Mucosa of descending colon (tissue), 3 donors: ENCODE data around the gene KAT6B. TPM values are rescaled to one million over a fixed set of nuclear protein-coding genes. Genes with fewer than 3 reads are reported as not detected.

Experiments used
- ATAC-seq: fragments of 200-7000 bp; cut with Tn5 transposase; one replicate; pipeline ENCODE4 v1.9.1; 2020; ENCODE audit warnings: mild to moderate bottlenecking, moderate library complexity
- DNase-seq, 3 donors: peaks; one replicate each; pipeline ENCODE4 v3.0.0-alpha.2; 2020
- H3K36me3 ChIP-seq: fragments of 200-600 bp; one replicate; pipeline ENCODE4 v1.8.0; 2021; ENCODE audit warnings: low read depth, mild to moderate bottlenecking
- H3K4me1 ChIP-seq: fragments of 200-600 bp; one replicate; pipeline ENCODE4 v1.8.0; 2021; ENCODE audit warnings: low read depth, mild to moderate bottlenecking
- H3K4me3 ChIP-seq: fragments of 200-600 bp; one replicate; pipeline ENCODE4 v1.8.0; 2021; ENCODE audit warnings: mild to moderate bottlenecking
- H3K9me3 ChIP-seq: fragments of 200-600 bp; one replicate; pipeline ENCODE4 v1.8.0; 2021; ENCODE audit warnings: mild to moderate bottlenecking
- intact Hi-C, 2 donors: fragments of 100-400 bp; cut with DNase I in 1 of 2; cut with micrococcal nuclease in 1 of 2; formaldehyde crosslinking; loops; one replicate each; pipeline versions ENCODE4 v1.11.0 to v1.11.1; 2022; cut with DNase I, micrococcal nuclease
- total RNA-seq, 3 donors: library from RNA; stranded (reverse); fragmentation: NEBNext Ultra II Directional in 2 of 3; extraction: Animal tissue kit (Norgen Biotek cat#: 25700) in 2 of 3; gene quantifications; one replicate each; pipeline versions ENCODE4 v1.2.1 to v1.2.4, GENCODE V29; 2021 to 2023
- TF ChIP-seq, protein P1 (sequence below): fragments of 200-600 bp; IDR thresholded peaks from one replicate; pipeline ENCODE4 v1.8.0; 2022; ENCODE audit warnings: antibody characterized with exemption, mild to moderate bottlenecking
- donor health status: DM: no; HTN: no; CAD: no; lungs with moderate emphysema.
- donor health status: DM: no; HTN: no; CAD: no.
- donor health status: DM: no; HTN: yes; CAD: no.

Gene KAT6B
- total RNA-seq, 3 donors from 2014 or later = 29.5 to 60.5 (median 39.3) TPM

DNA sequence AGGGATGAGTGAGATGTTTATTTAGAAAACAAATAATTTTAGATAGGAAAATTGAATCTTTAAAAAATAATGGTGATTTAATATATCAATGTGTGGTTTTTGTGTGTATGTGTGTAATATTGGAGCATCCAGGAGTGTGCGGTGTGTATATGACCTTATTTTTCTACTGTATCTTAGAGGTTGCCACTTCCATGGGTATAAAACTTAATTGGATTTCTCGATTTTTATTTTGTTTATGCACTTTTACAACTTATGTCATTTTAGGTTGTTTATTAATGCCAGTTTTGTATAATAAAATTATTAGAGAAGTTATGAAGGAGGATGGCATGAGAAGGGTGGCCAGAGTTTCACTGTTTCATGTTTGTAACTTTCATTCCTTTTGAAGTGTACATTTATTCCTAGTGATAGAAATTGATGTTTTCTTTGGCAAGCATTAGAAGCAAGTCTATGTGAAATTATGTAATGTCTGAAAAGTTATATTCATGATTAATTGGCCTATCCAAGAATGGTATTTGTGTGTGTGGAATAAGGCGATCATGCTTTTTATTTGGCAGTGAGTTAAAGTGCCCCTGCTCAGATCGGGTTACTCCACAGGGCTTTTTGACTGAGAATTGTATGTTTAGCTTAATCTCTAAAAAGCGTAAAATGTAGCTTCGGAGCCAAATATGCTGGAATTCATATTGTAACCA, 110.3 kb downstream of the KAT6B start:
- Histone ChIP-seq H3K4me3 (no peak overlapping the region), H3K4me1 (no peaks in the 10 kb centered on the region), H3K9me3 (no peaks in the 10 kb centered on the region), H3K36me3 (no peaks in the 10 kb centered on the region)
- intact Hi-C loops = no loop called here
- TF ChIP-seq, protein P1, sequence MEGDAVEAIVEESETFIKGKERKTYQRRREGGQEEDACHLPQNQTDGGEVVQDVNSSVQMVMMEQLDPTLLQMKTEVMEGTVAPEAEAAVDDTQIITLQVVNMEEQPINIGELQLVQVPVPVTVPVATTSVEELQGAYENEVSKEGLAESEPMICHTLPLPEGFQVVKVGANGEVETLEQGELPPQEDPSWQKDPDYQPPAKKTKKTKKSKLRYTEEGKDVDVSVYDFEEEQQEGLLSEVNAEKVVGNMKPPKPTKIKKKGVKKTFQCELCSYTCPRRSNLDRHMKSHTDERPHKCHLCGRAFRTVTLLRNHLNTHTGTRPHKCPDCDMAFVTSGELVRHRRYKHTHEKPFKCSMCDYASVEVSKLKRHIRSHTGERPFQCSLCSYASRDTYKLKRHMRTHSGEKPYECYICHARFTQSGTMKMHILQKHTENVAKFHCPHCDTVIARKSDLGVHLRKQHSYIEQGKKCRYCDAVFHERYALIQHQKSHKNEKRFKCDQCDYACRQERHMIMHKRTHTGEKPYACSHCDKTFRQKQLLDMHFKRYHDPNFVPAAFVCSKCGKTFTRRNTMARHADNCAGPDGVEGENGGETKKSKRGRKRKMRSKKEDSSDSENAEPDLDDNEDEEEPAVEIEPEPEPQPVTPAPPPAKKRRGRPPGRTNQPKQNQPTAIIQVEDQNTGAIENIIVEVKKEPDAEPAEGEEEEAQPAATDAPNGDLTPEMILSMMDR = no peak
- DNase-seq = no peak
- ATAC-seq = no peak

- Histone ChIP-seq H3K9me3 (no peaks in the 10 kb centered on the region), H3K4me1 (no peaks in the 10 kb centered on the region), H3K36me3 (no peaks in the 10 kb centered on the region), H3K4me3 (no peak overlapping the region)
- DNase-seq (no peak), ATAC-seq (no peak)
- intact Hi-C loops = no loop called here
- TF ChIP-seq, protein P1 = no peak
These were observed 111.0 kb downstream of the KAT6B start for GRCh38 chr10:74937266-74937856.

GRCh38 chr10:74944205-74944604, 117.8 kb downstream of the KAT6B start:
- no peaks in the 10 kb centered on the region for H3K36me3 ChIP-seq
- intact Hi-C loops = no loop called here
- TF ChIP-seq, protein P1 = no peak
- ATAC-seq = no peak
- peaks cover 22% of the 10 kb centered on the region for H3K4me1 ChIP-seq
- H3K4me3 ChIP-seq = no peak overlapping the region
- no peaks in the 10 kb centered on the region for H3K9me3 ChIP-seq
- DNase-seq = no peak

DNA sequence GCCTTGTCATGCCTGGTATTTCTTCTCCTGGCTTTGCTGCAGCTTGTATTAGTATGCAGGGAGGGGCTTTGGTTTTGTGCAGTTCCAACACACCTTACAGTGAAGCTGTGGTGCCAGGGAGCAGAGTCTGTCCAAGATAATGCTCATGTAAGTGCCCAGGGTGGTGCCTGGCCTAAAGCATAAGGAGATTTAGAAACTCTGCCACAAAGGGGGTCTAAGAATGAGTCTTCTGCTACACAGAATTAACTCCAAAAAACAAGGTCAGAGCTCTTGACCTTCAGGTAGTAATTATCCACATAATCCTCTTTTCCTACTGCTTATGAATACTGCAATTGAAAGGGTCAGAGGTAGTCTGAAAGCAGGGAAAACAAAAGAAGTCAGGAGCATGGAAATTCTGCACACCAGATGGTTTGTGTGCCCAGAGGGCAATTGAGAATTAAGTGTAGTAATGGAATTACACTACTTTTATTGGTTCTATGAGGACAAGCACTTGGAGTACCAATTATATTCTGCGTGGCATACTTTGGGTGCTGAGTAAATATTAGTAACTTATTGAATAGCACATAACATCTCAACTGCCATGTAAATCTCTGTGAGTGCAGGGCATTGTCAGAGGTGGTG, 121.5 kb downstream of the KAT6B start:
- intact Hi-C loops = no loop called here
- Histone ChIP-seq H3K36me3 (no peaks in the 10 kb centered on the region), H3K4me1 (peaks cover 25% of the 10 kb centered on the region), H3K9me3 (no peaks in the 10 kb centered on the region), H3K4me3 (no peak overlapping the region)
- peak in 1 of 3 donors; percentile 21 for DNase-seq
- peak; percentile 73 for ATAC-seq
- TF ChIP-seq, protein P1 = no peak

DNA sequence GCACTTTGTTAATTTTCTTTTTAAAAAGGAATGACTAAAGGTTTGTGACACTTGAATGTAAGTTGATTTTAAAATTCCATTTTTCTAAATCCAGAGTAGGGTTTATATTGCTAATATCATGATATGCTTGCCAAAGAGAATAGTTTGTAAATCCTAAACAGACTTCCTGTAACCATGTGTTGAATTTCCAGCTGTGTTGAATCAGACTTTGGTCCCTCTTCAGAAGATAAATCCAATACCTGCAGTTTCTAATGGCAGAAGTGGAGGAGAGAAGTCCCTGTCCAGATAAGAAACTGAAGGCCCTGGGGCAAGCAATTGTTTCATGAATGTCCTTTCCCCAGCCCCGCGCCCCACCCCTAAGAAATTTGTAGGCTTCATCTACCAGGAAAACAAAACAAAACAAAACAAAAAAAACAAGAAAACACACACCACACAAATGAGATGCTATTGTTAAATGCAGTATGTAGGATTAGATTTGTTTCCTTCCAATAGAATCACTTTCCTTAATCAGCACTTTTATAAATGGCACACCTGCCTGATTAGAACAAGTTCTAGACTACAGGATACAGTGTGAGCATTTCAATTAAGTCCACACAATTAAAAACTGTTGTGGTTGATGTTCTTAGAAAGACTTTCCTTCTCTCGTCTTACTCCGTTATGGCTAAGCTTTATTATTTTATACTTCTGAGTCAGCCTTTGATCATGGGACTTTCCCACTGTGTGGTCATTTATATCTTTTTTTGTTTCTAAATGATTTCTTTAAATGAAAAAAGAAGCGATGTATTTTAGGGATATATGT, 122.8 kb downstream of the KAT6B start:
- peak; percentile 32 for ATAC-seq
- no peak for DNase-seq
- Histone ChIP-seq H3K4me3 (no peak overlapping the region), H3K36me3 (no peaks in the 10 kb centered on the region), H3K9me3 (no peaks in the 10 kb centered on the region), H3K4me1 (peaks cover 25% of the 10 kb centered on the region)
- TF ChIP-seq, protein P1 = no peak
- intact Hi-C loops = no loop called here
